OCI-LY7 (cell line): ENCODE measurements around the gene LCN6. TPM values are rescaled to one million over a fixed set of nuclear protein-coding genes. Genes with fewer than 3 reads are reported as not detected.

Experiments used
- BruUV-seq: library from RNA; stranded (reverse); fragments of 400-500 nt; replicated peaks from 2 replicates; lab custom pipeline; 2021; lab: Mats Ljungman, UMichigan
- CTCF ChIA-PET: fragments of 300-600 bp; sonication (Branson Sonifier 250); formaldehyde crosslinking; loops from one replicate; lab custom pipeline; 2022; ENCODE audit warnings: antibody characterized with exemption; ENCODE audit not compliant: unreplicated experiment; lab: Charles Lee
- POLR2A ChIA-PET: fragments of 300-600 bp; sonication (Branson Sonifier 250); formaldehyde crosslinking; loops from one replicate; lab custom pipeline; 2022; ENCODE audit warnings: antibody characterized with exemption; lab: Charles Lee
- DNase-seq: peaks from one replicate; pipeline ENCODE4 v3.0.0-alpha.2; 2015; ENCODE audit warnings: low spot score
- H2AFZ ChIP-seq: fragments of 200-600 bp; sonication (generic), shearing (Covaris generic); 2 replicates; pipeline ENCODE4 v1.6.1; 2014; ENCODE audit warnings: mild to moderate bottlenecking, antibody characterized with exemption, low read length, moderate library complexity
- H3K27ac ChIP-seq: fragments of 200-600 bp; sonication (generic); 2 replicates; pipeline ENCODE4 v1.5.1; 2014; ENCODE audit warnings: mixed run types, low read depth, mild to moderate bottlenecking, moderate library complexity, low read length, inconsistent platforms; ENCODE audit not compliant: poor library complexity, severe bottlenecking
- H3K36me3 ChIP-seq: fragments of 200-600 bp; sonication (generic); 2 replicates; pipeline ENCODE4 v1.6.1; 2014; ENCODE audit warnings: mild to moderate bottlenecking, antibody characterized with exemption, low read length, moderate library complexity, mixed read lengths; ENCODE audit not compliant: insufficient read depth
- H3K4me1 ChIP-seq: fragments of 200-600 bp; sonication (generic); 2 replicates; pipeline ENCODE4 v1.5.1; 2014; ENCODE audit warnings: mild to moderate bottlenecking, low read length; ENCODE audit not compliant: insufficient read depth, poor library complexity, severe bottlenecking
- H3K4me2 ChIP-seq: fragments of 200-600 bp; sonication (generic); 2 replicates; pipeline ENCODE4 v1.6.1; 2014; ENCODE audit warnings: mild to moderate bottlenecking, low read length
- H3K4me3 ChIP-seq: fragments of 200-600 bp; sonication (generic); 2 replicates; pipeline ENCODE4 v1.5.1; 2014; ENCODE audit warnings: mild to moderate bottlenecking, low read depth, low read length; ENCODE audit not compliant: poor library complexity, severe bottlenecking
- H3K79me2 ChIP-seq: fragments of 200-600 bp; sonication (generic); 2 replicates; pipeline ENCODE4 v1.6.1; 2016; ENCODE audit warnings: low read depth, mild to moderate bottlenecking, low read length, moderate library complexity, mixed read lengths; ENCODE audit not compliant: insufficient read depth
- H3K9me2 ChIP-seq: fragments of 200-600 bp; sonication (generic); 2 replicates; pipeline ENCODE4 v1.6.1; 2016; ENCODE audit warnings: mild to moderate bottlenecking, low read length, mixed read lengths; ENCODE audit not compliant: insufficient read depth
- H3K9me3 ChIP-seq: fragments of 200-600 bp; sonication (generic); 2 replicates; pipeline ENCODE4 v1.6.1; 2014; ENCODE audit warnings: mild to moderate bottlenecking, mixed run types, low read length, mixed read lengths
- H4K20me1 ChIP-seq: fragments of 200-600 bp; sonication (generic); 2 replicates; pipeline ENCODE4 v1.6.1; 2014; ENCODE audit warnings: mild to moderate bottlenecking, antibody characterized with exemption, low read length, moderate library complexity, mixed read lengths; ENCODE audit not compliant: insufficient read depth
- CTCF ChIP-seq: fragments of 200-600 bp; sonication (generic); conservative IDR thresholded peaks from 2 replicates; pipeline ENCODE4 v1.5.1; 2014; ENCODE audit warnings: mild to moderate bottlenecking, antibody characterized with exemption, low read length, moderate library complexity, mixed read lengths
- EZH2phosphoT487 ChIP-seq: fragments of 200-600 bp; sonication (generic); IDR thresholded peaks from 2 replicates; pipeline ENCODE4 v1.6.1; 2018; ENCODE audit warnings: low read depth, borderline replicate concordance, mild to moderate bottlenecking, mixed run types, antibody characterized with exemption, low read length, moderate library complexity, mixed read lengths
- intact Hi-C: fragments of 100-400 bp; cut with micrococcal nuclease; formaldehyde crosslinking; loops from one replicate; pipeline ENCODE4 v1.10.0; 2022; ENCODE audit not compliant: unreplicated experiment
- total RNA-seq, 2 experiments: library from RNA; depleted of rRNA in 1 of 2; stranded (reverse); fragments of >200 nt in 1 of 2; shearing (Covaris generic) in 1 of 2; gene quantifications; 2 replicates each; pipeline ENCODE4 v1.2.3, GENCODE V29; 2014 to 2022

Gene LCN6
- total RNA-seq, 2 experiments from 2014 or later = not detected

GRCh38 chr9:136747161-136748060 lies 914 bp downstream of the LCN6 start:
- peaks cover 6% of the 10 kb centered on the region for H3K4me1 ChIP-seq
- H3K9me2 ChIP-seq = no peaks in the 10 kb centered on the region
- ChIA-PET POLR2A (no interaction called here), CTCF (no interaction called here)
- no TSS peak for BruUV-seq
- intact Hi-C loops = no loop called here
- no peak overlapping the region for H2AFZ ChIP-seq
- no peak overlapping the region for H3K4me3 ChIP-seq
- TF ChIP-seq CTCF (no peak), EZH2phosphoT487 (no peak)
- H3K4me2 ChIP-seq = no peak overlapping the region
- no peak for DNase-seq
- H3K27ac ChIP-seq = no peak overlapping the region
- H3K36me3 ChIP-seq = no peaks in the 10 kb centered on the region
- no peaks in the 10 kb centered on the region for H3K79me2 ChIP-seq
- peaks cover 14% of the 10 kb centered on the region for H3K9me3 ChIP-seq
- H4K20me1 ChIP-seq = no peaks in the 10 kb centered on the region

GRCh38 chr9:136746621-136747020 lies 1.7 kb downstream of the LCN6 start:
- Histone ChIP-seq H3K4me2 (no peak overlapping the region), H3K27ac (no peak overlapping the region), H3K4me3 (no peak overlapping the region), H3K36me3 (no peaks in the 10 kb centered on the region), H3K4me1 (peaks cover 9% of the 10 kb centered on the region), H4K20me1 (no peaks in the 10 kb centered on the region), H3K79me2 (no peaks in the 10 kb centered on the region), H2AFZ (no peak overlapping the region), H3K9me2 (no peaks in the 10 kb centered on the region), H3K9me3 (peaks cover 7% of the 10 kb centered on the region)
- TF ChIP-seq EZH2phosphoT487 (no peak), CTCF (no peak)
- BruUV-seq = no TSS peak
- DNase-seq = no peak
- ChIA-PET CTCF (no interaction called here), POLR2A (no interaction called here)
- intact Hi-C loops = no loop called here

GRCh38 chr9:136746155-136746490 lies 2.2 kb downstream of the LCN6 start:
- no peak overlapping the region for H2AFZ ChIP-seq
- no TSS peak for BruUV-seq
- no peaks in the 10 kb centered on the region for H3K9me2 ChIP-seq
- H4K20me1 ChIP-seq = no peaks in the 10 kb centered on the region
- H3K36me3 ChIP-seq = no peaks in the 10 kb centered on the region
- ChIA-PET CTCF (no interaction called here), POLR2A (no interaction called here)
- intact Hi-C loops = no loop called here
- peaks cover 2% of the 10 kb centered on the region for H3K9me3 ChIP-seq
- H3K4me3 ChIP-seq = no peak overlapping the region
- peaks cover 12% of the 10 kb centered on the region for H3K4me1 ChIP-seq
- no peak for DNase-seq
- no peak overlapping the region for H3K4me2 ChIP-seq
- no peak overlapping the region for H3K27ac ChIP-seq
- H3K79me2 ChIP-seq = no peaks in the 10 kb centered on the region
- no peak for TF ChIP-seq EZH2phosphoT487
